HL-60 (cell line): ENCODE results near the gene SYT11.

ENCODE experiments used
- CTCF ChIP-seq: IDR thresholded peaks from one replicate; pipeline ENCODE4 v1.5.1; 2011; ENCODE audit warnings: low read length, control low read depth, inconsistent platforms; ENCODE audit not compliant: insufficient read depth
- POLR2AphosphoS5 ChIP-seq: IDR thresholded peaks from 2 replicates; pipeline ENCODE4 v1.6.1; 2012; ENCODE audit warnings: low read depth
- REST ChIP-seq: IDR thresholded peaks from 2 replicates; pipeline ENCODE4 v1.6.1; 2012; ENCODE audit warnings: low read depth; ENCODE audit not compliant: insufficient replicate concordance

- TF ChIP-seq CTCF, result no peak
- no peak for TF ChIP-seq POLR2AphosphoS5
- TF ChIP-seq REST, result no peak
Observed at GRCh38 chr1:155812878-155813277, 46.5 kb upstream of the SYT11 start.
